SK-N-SH (cell line): Measurements from ENCODE around the gene NANOS3. TPM values are rescaled to one million over a fixed set of nuclear protein-coding genes. Genes with fewer than 3 reads are reported as not detected.
A peak's percentile ranks its signal among the peaks of the same experiment; 100 is the strongest.

ENCODE experiments used
- CTCF ChIA-PET: fragments of 300-600, 350-600 bp; formaldehyde crosslinking; extraction: SDS; loops from one replicate; lab custom pipeline; 2021; lab: Yijun Ruan, JAX
- POLR2A ChIA-PET: fragments of 350-600 bp; sonication (Branson Sonifier 250); formaldehyde crosslinking; extraction: SDS; loops from one replicate; lab custom pipeline; 2020; ENCODE audit warnings: antibody characterized with exemption, inconsistent platforms; lab: Yijun Ruan, JAX
- DNase-seq: peaks from one replicate; pipeline ENCODE4 v3.0.0; 2012
- H2AFZ ChIP-seq: fragments of 200-600 bp; sonication (generic); 2 replicates; pipeline ENCODE4 v1.8.1; 2016; ENCODE audit warnings: antibody characterized with exemption, mild to moderate bottlenecking, low read depth
- H3F3A ChIP-seq: fragments of 200-600 bp; sonication (generic); replicated peaks from 2 replicates; pipeline ENCODE3; 2016; ENCODE audit warnings: antibody characterized with exemption, mild to moderate bottlenecking; ENCODE audit not compliant: insufficient read depth
- H3K27ac ChIP-seq, 2 experiments: fragments of 200-500 bp in 1 of 2; fragments of 200-600 bp in 1 of 2; sonication (Bioruptor generic) in 1 of 2; sonication (generic), shearing (Covaris generic) in 1 of 2; 2 replicates each; pipeline versions ENCODE4 v1.5.1 to v1.6.1; 2014 to 2016; ENCODE audit warnings: low read depth in 2 of 2, inconsistent platforms in 1 of 2, low read length in 1 of 2, mild to moderate bottlenecking in 1 of 2, mixed read lengths in 1 of 2
- H3K27me3 ChIP-seq: fragments of 200-600 bp; sonication (generic), shearing (Covaris generic); 2 replicates; pipeline ENCODE4 v1.6.1; 2016; ENCODE audit warnings: mixed run types; ENCODE audit not compliant: insufficient read depth
- H3K36me3 ChIP-seq, 2 experiments: fragments of 200-500 bp in 1 of 2; fragments of 200-600 bp in 1 of 2; sonication (Bioruptor generic) in 1 of 2; sonication (generic) in 1 of 2; replicated peaks in 1 of 2; 2 replicates each; pipeline versions ENCODE3 to v1.5.1; 2014 to 2016; ENCODE audit warnings: low read length in 1 of 2, mild to moderate bottlenecking in 1 of 2; ENCODE audit not compliant: insufficient read depth in 2 of 2, control insufficient read depth in 1 of 2
- H3K4me1 ChIP-seq, 2 experiments: fragments of 200-500 bp in 1 of 2; fragments of 200-600 bp in 1 of 2; sonication (Bioruptor generic) in 1 of 2; sonication (generic), shearing (Covaris generic) in 1 of 2; 2 replicates each; pipeline versions ENCODE4 v1.5.1 to v1.6.1; 2014 to 2016; ENCODE audit warnings: low read depth in 1 of 2, low read length in 1 of 2, mixed run types in 1 of 2; ENCODE audit not compliant: insufficient read depth in 2 of 2, control insufficient read depth in 1 of 2
- H3K4me2 ChIP-seq: fragments of 200-600 bp; sonication (generic), shearing (Covaris generic); 2 replicates; pipeline ENCODE4 v1.6.1; 2017; ENCODE audit warnings: mixed run types
- H3K4me3 ChIP-seq, 2 experiments: fragments of 200-500 bp in 1 of 2; fragments of 200-600 bp in 1 of 2; sonication (Bioruptor generic) in 1 of 2; sonication (generic), shearing (Covaris generic) in 1 of 2; 2 replicates each; pipeline versions ENCODE4 v1.5.1 to v1.8.1; 2014 to 2016; ENCODE audit warnings: low read depth in 2 of 2, inconsistent platforms in 1 of 2, low read length in 1 of 2, mild to moderate bottlenecking in 1 of 2, mixed read lengths in 1 of 2, moderate library complexity in 1 of 2
- H3K79me2 ChIP-seq: fragments of 200-600 bp; sonication (generic); 2 replicates; pipeline ENCODE4 v1.8.1; 2017; ENCODE audit warnings: mild to moderate bottlenecking; ENCODE audit not compliant: insufficient read depth
- H3K9ac ChIP-seq: fragments of 200-600 bp; sonication (generic); 2 replicates; pipeline ENCODE4 v1.6.1; 2017; ENCODE audit warnings: mixed run types
- H3K9me2 ChIP-seq: fragments of 200-600 bp; sonication (generic); 2 replicates; pipeline ENCODE4 v1.6.1; 2017; ENCODE audit warnings: mixed run types
- H3K9me3 ChIP-seq: fragments of 200-600 bp; sonication (generic); 2 replicates; pipeline ENCODE4 v1.6.1; 2017; ENCODE audit warnings: mixed run types, mild to moderate bottlenecking, moderate library complexity
- H4K20me1 ChIP-seq: fragments of 200-600 bp; sonication (generic); 2 replicates; pipeline ENCODE4 v1.6.1; 2017; ENCODE audit warnings: mild to moderate bottlenecking, mixed run types; ENCODE audit not compliant: insufficient read depth
- CHD2 ChIP-seq: fragments of 150-350 bp; IDR thresholded peaks from 2 replicates; pipeline ENCODE4 v1.6.1; 2018; ENCODE audit warnings: low read length; ENCODE audit not compliant: partially characterized antibody
- ELF1 ChIP-seq: IDR thresholded peaks from 2 replicates; pipeline ENCODE4 v1.4.0; 2012
- FOSL2 ChIP-seq: IDR thresholded peaks from 2 replicates; pipeline ENCODE4 v1.4.0; 2012; ENCODE audit warnings: low read depth, mild to moderate bottlenecking, moderate library complexity, borderline replicate concordance
- JUND ChIP-seq: IDR thresholded peaks from 2 replicates; pipeline ENCODE4 v1.4.0; 2012
- RAD21 ChIP-seq: IDR thresholded peaks from 2 replicates; pipeline ENCODE4 v1.6.1; 2012; ENCODE audit warnings: mild to moderate bottlenecking, low read length
- RCOR1 ChIP-seq: fragments of 150-350 bp; IDR thresholded peaks from 2 replicates; pipeline ENCODE4 v1.6.1; 2017; ENCODE audit warnings: antibody characterized with exemption, low read length
- TEAD4 ChIP-seq: IDR thresholded peaks from 2 replicates; pipeline ENCODE4 v1.4.0; 2012; ENCODE audit warnings: mild to moderate bottlenecking, borderline replicate concordance; ENCODE audit not compliant: insufficient read depth
- WGBS: methylation state at CpG from one replicate; pipeline ENCODE4 v1.1.6; 2017; ENCODE audit warnings: low lambda C conversion rate; 5-methylcytosine and 5-hydroxymethylcytosine counted together
- polyA plus RNA-seq, 3 experiments: library from polyadenylated mRNA; depleted of rRNA; stranded (reverse); fragments of >200 nt; gene quantifications; 2 replicates each; pipeline ENCODE4 v1.2.3, GENCODE V29; 2012
- TF ChIP-seq, protein P1 (sequence below): fragments of 200-600 bp; sonication (generic); IDR thresholded peaks from 2 replicates; pipeline ENCODE4 v1.6.1; 2017; ENCODE audit warnings: antibody characterized with exemption, mild to moderate bottlenecking, moderate library complexity
- TF ChIP-seq, protein P2 (sequence below): IDR thresholded peaks from 2 replicates; pipeline ENCODE4 v1.4.0; 2012; ENCODE audit warnings: low read depth
- TF ChIP-seq, protein P3 (sequence below): IDR thresholded peaks from 2 replicates; pipeline ENCODE4; 2012
- TF ChIP-seq, protein P4 (sequence below): IDR thresholded peaks from 2 replicates; pipeline ENCODE4 v1.4.0; 2012; ENCODE audit warnings: low read depth, borderline replicate concordance

NANOS3 gene
- polyA plus RNA-seq, 1 of the 3 experiments (the other 2 are of a cell fraction), result 0.53 TPM

DNA sequence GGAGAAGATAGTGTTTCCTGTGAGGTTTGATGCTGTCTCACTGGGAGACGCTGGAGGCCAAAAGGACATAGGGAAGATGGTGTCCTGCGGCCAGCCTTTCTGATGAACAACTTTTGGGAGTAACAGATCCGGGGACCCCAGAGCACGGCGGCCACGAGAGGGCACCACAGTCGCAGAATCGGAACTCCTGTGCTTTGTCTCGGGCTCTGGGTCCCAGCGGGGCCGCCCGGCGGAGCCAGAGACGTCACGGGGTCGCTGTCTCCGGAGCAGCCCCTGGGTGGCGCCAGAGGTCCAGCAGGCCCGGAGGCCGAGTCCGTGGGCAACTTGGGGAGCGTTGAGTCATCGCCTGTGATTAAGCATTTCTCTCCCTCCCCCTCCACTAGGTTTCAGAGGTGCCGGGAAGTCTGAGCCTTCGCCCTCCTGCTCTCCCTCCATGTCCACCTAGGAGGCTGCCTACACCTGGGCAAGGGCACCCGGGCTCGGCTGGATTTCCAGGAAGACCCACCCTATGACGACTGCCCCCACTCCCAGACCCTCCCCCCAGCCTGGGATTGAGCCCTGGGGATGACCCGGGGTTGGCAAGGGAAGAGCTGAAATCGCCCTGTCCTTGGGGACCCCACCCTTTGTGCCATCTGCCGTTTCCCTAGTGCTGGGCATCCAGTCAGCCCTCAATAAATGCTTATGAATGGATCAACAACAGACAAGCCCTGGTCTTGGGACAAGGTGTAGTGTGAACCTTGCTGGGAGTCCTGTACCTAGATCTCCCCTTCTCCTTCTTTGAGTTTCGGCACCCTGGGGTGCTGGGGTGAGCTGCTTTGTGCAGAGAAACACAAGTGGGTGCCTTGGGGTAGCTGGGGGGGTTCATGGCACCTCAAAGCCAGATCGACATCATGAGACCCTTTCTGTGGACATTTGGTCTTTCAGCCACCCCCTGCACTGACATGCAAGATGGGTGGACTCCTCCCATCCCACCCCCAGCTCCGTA is 3.4 kb downstream of the NANOS3 start (continued):
- TF ChIP-seq CHD2, result peak; percentile 44
- peak; percentile 79; the same call in 1 of the 2 replicates for TF ChIP-seq JUND
- peak; percentile 97 for TF ChIP-seq RAD21
- TF ChIP-seq, all 33 proteins: peak for 16

DNA sequence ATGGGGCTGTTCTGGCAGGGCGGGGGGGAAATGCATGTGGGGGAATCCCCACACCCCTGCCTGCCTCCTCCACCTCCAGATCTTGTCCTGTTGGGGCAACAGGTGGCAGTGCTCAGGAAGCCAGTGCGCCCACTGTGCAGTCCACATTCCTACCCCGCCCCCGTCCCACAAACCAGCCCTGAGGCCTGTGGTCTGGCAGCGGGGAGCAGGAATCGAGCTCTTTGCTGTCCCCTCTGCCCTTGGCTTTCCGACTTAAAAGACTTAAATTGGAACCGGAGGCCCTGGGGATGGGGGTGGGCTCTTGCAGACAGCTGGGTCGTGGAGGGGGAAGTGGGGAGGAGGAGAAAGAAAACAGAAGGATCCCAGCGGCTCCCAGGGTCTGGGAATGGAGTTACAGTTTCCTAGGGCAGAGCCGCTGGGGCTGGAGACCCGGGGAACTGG is 4.3 kb downstream of the NANOS3 start:
- Histone ChIP-seq H4K20me1 (no peaks in the 10 kb centered on the region), H3K9me2 (no peaks in the 10 kb centered on the region), H3K4me3 (no peak overlapping the region)
- TF ChIP-seq RCOR1 (peak; percentile 44; the same call in 1 of the 2 replicates), ELF1 (no peak)
- TF ChIP-seq, all 33 proteins: peak for 1
- peak; percentile 71 for DNase-seq
- Histone ChIP-seq H3K27ac (no peak overlapping the region), H3K9me3 (no peaks in the 10 kb centered on the region), H3K36me3 (no peaks in the 10 kb centered on the region), H3K79me2 (no peaks in the 10 kb centered on the region), H3K9ac (no peak overlapping the region), H3K4me2 (no peak overlapping the region), H3F3A (no peaks in the 10 kb centered on the region), H3K4me1 (peaks cover 7 to 23% of the 10 kb centered on the region in 2 experiments; a peak in 3 of 4 replicates), H2AFZ (peak overlapping the region; percentile 42; the same call in 1 of the 2 replicates), H3K27me3 (no peaks in the 10 kb centered on the region)
- CTCF ChIA-PET, result interaction anchor here (0.7 to 13.8 kb wide), 26 partner anchors 7 to 211 kb away, joined by 3 to 146 read pairs (median 8); partner anchors contain the start of genes IL27RA, MISP3, PALM3 and PODNL1
- POLR2A ChIA-PET, result interaction anchor here (0.6 to 1.6 kb wide), 2 partner anchors 168 to 192 kb away, joined by 3 to 6 read pairs; no protein-coding TSS in a partner anchor
- WGBS, result 60% methylated on average over 9 of the region's 12 CpGs

DNA sequence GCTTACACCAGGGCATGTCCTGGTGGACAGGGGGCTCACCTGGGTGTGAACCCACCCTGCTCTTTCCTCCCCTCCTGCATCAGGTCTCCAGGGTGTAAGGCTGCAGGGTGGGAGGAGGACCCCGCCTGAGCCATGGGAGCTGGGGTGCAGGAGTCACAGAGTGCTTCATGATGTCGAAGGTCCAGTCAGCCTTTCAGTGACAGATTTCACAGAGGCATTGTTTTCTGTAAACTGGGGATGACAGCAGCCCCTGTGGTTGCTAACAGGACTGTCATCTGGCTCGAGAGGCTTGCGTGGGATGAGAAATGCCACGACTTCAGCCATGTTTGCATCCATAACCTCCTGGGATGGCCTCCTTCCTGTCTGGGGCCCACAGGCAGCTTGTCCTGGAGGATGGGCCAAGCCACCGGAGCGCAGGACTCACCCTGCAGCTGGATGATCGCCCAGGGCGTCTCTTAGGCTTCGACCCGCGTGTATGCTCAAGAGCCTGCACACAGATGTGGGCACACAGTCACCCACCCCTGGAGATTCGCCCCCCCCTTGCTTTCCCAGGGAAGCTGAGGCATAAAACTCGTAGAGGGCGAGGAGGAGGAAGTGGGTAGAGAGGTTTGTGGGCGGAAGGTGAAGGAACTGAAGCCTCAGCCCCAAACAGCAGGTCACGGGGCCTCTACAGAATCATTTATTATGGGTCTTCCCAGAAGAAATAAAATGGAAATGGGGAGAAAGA is 4.9 kb downstream of the NANOS3 start:
- no peak for DNase-seq
- Histone ChIP-seq H2AFZ (peak overlapping the region; percentile 42; the same call in 1 of the 2 replicates), H3K9me3 (no peaks in the 10 kb centered on the region), H3F3A (no peaks in the 10 kb centered on the region)
- CTCF ChIA-PET, result interaction anchor here (0.7 to 13.8 kb wide), 22 partner anchors 7 to 210 kb away, joined by 3 to 146 read pairs (median 7); partner anchors contain the start of genes IL27RA, MISP3 and PALM3
- TF ChIP-seq TEAD4 (no peak), CHD2 (no peak), RAD21 (no peak), RCOR1 (no peak), FOSL2 (no peak)
- TF ChIP-seq, protein P1, sequence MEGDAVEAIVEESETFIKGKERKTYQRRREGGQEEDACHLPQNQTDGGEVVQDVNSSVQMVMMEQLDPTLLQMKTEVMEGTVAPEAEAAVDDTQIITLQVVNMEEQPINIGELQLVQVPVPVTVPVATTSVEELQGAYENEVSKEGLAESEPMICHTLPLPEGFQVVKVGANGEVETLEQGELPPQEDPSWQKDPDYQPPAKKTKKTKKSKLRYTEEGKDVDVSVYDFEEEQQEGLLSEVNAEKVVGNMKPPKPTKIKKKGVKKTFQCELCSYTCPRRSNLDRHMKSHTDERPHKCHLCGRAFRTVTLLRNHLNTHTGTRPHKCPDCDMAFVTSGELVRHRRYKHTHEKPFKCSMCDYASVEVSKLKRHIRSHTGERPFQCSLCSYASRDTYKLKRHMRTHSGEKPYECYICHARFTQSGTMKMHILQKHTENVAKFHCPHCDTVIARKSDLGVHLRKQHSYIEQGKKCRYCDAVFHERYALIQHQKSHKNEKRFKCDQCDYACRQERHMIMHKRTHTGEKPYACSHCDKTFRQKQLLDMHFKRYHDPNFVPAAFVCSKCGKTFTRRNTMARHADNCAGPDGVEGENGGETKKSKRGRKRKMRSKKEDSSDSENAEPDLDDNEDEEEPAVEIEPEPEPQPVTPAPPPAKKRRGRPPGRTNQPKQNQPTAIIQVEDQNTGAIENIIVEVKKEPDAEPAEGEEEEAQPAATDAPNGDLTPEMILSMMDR, result no peak
- TF ChIP-seq, protein P2, sequence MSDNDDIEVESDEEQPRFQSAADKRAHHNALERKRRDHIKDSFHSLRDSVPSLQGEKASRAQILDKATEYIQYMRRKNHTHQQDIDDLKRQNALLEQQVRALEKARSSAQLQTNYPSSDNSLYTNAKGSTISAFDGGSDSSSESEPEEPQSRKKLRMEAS, result no peak
- TF ChIP-seq, protein P3, sequence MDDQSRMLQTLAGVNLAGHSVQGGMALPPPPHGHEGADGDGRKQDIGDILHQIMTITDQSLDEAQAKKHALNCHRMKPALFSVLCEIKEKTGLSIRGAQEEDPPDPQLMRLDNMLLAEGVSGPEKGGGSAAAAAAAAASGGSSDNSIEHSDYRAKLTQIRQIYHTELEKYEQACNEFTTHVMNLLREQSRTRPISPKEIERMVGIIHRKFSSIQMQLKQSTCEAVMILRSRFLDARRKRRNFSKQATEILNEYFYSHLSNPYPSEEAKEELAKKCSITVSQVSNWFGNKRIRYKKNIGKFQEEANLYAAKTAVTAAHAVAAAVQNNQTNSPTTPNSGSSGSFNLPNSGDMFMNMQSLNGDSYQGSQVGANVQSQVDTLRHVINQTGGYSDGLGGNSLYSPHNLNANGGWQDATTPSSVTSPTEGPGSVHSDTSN, result no peak
- TF ChIP-seq, protein P4, sequence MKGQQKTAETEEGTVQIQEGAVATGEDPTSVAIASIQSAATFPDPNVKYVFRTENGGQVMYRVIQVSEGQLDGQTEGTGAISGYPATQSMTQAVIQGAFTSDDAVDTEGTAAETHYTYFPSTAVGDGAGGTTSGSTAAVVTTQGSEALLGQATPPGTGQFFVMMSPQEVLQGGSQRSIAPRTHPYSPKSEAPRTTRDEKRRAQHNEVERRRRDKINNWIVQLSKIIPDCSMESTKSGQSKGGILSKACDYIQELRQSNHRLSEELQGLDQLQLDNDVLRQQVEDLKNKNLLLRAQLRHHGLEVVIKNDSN, result no peak
- TF ChIP-seq, all 33 proteins: peak for 0
- WGBS, result 83% methylated on average over 14 of the region's 17 CpGs
- H3K4me2 ChIP-seq, result no peak overlapping the region
- H3K27ac ChIP-seq, result peak overlapping the region in 1 of 2 experiments; percentile 29; a peak in 1 of 4 replicates
- no peaks in the 10 kb centered on the region for H3K27me3 ChIP-seq
- POLR2A ChIA-PET, result interaction anchor here (1.0 to 1.6 kb wide), 2 partner anchors 10 to 192 kb away, joined by 3 to 6 read pairs; no protein-coding TSS in a partner anchor
- no peak overlapping the region for H3K4me3 ChIP-seq
- no peaks in the 10 kb centered on the region for H4K20me1 ChIP-seq
- no peaks in the 10 kb centered on the region for H3K9me2 ChIP-seq
- no peaks in the 10 kb centered on the region for H3K79me2 ChIP-seq
- no peaks in the 10 kb centered on the region for H3K36me3 ChIP-seq
- H3K4me1 ChIP-seq, result peaks cover 7 to 23% of the 10 kb centered on the region in 2 experiments; a peak in 3 of 4 replicates
- H3K9ac ChIP-seq, result no peak overlapping the region
